ENCODE measurements around the gene KSR1. TPM values are rescaled to one million over a fixed set of nuclear protein-coding genes. Genes with fewer than 3 reads are reported as not detected.

Gene KSR1
- total RNA-seq, 4 donors from 2014 or later = 17.7 to 77.0 (median 34.6) TPM

- no peak overlapping the region for H3K27ac ChIP-seq
- no peaks in the 10 kb centered on the region for H3K9me3 ChIP-seq
- intact Hi-C loops (cut with DNase I; ENCODE audit: low total_unique reads) = no loop called here
- H3K36me3 ChIP-seq = no peaks in the 10 kb centered on the region
- no peak for DNase-seq
- no peaks in the 10 kb centered on the region for H3K4me1 ChIP-seq
- no peaks in the 10 kb centered on the region for H3K27me3 ChIP-seq
- H3K4me3 ChIP-seq = no peak overlapping the region
- TF ChIP-seq CTCF (IDR thresholded peaks at IDR 0.05) (no peak), POLR2A (IDR thresholded peaks at IDR 0.05) (no peak)
Measured at GRCh38 chr17:27546624-27547300, 90.5 kb downstream of the KSR1 start.

- no peak overlapping the region for H3K27ac ChIP-seq
- intact Hi-C loops (cut with DNase I; ENCODE audit: low total_unique reads) = no loop called here
Measured at GRCh38 chr17:27547301-27547683, 91.0 kb downstream of the KSR1 start.

GRCh38 chr17:27548369-27548768, 92.1 kb downstream of the KSR1 start:
- DNase-seq = no peak
- intact Hi-C loops (cut with DNase I; ENCODE audit: low total_unique reads) = no loop called here
- Histone ChIP-seq H3K27ac (no peak overlapping the region), H3K27me3 (no peaks in the 10 kb centered on the region), H3K9me3 (no peaks in the 10 kb centered on the region), H3K4me3 (no peak overlapping the region), H3K4me1 (no peaks in the 10 kb centered on the region), H3K36me3 (no peaks in the 10 kb centered on the region)
- TF ChIP-seq POLR2A (IDR thresholded peaks at IDR 0.05) (no peak), CTCF (IDR thresholded peaks at IDR 0.05) (no peak)

More at GRCh38 chr17:27547301-27547683, 91.0 kb downstream of the KSR1 start:
- Histone ChIP-seq H3K36me3 (no peaks in the 10 kb centered on the region), H3K4me3 (no peak overlapping the region), H3K4me1 (no peaks in the 10 kb centered on the region), H3K27me3 (no peaks in the 10 kb centered on the region), H3K9me3 (no peaks in the 10 kb centered on the region)
- DNase-seq = no peak
- no peak for TF ChIP-seq CTCF (IDR thresholded peaks at IDR 0.05)
- TF ChIP-seq POLR2A (IDR thresholded peaks at IDR 0.05) = no peak

- no peak for TF ChIP-seq POLR2A (IDR thresholded peaks at IDR 0.05)
- TF ChIP-seq CTCF (IDR thresholded peaks at IDR 0.05) = no peak
- intact Hi-C loops (cut with DNase I; ENCODE audit: low total_unique reads) = no loop called here
- H3K36me3 ChIP-seq = no peaks in the 10 kb centered on the region
- no peak for DNase-seq
- no peaks in the 10 kb centered on the region for H3K4me1 ChIP-seq
- no peak overlapping the region for H3K27ac ChIP-seq
- H3K27me3 ChIP-seq = no peaks in the 10 kb centered on the region
- no peaks in the 10 kb centered on the region for H3K9me3 ChIP-seq
- H3K4me3 ChIP-seq = no peak overlapping the region
Measured at GRCh38 chr17:27549251-27549893, 93.1 kb downstream of the KSR1 start.

- DNase-seq = no peak
- no peaks in the 10 kb centered on the region for H3K27me3 ChIP-seq
Measured at GRCh38 chr17:27550291-27550930, 94.2 kb downstream of the KSR1 start.

More at GRCh38 chr17:27550291-27550930, 94.2 kb downstream of the KSR1 start:
- no peaks in the 10 kb centered on the region for H3K36me3 ChIP-seq
- H3K4me1 ChIP-seq = no peaks in the 10 kb centered on the region
- no peak for TF ChIP-seq POLR2A (IDR thresholded peaks at IDR 0.05)
- TF ChIP-seq CTCF (IDR thresholded peaks at IDR 0.05) = no peak
- no peak overlapping the region for H3K4me3 ChIP-seq
- intact Hi-C loops (cut with DNase I; ENCODE audit: low total_unique reads) = no loop called here
- H3K9me3 ChIP-seq = no peaks in the 10 kb centered on the region
- H3K27ac ChIP-seq = no peak overlapping the region

Data from uterus (tissue), 4 donors.